Activated naive CD4-positive, alpha-beta T cell treated with Interleukin-2 at 50 U/mL for 16 hours (primary cell): Measurements from ENCODE around the gene ANKRD55.

Experiments
- DNase-seq: peaks from one replicate; pipeline ENCODE4 v3.0.0-alpha.2; 2020

Gene ANKRD55

GRCh38 chr5:56072863-56073766 lies 160.0 kb downstream of the ANKRD55 start:
- DNase-seq: no peak

DNA sequence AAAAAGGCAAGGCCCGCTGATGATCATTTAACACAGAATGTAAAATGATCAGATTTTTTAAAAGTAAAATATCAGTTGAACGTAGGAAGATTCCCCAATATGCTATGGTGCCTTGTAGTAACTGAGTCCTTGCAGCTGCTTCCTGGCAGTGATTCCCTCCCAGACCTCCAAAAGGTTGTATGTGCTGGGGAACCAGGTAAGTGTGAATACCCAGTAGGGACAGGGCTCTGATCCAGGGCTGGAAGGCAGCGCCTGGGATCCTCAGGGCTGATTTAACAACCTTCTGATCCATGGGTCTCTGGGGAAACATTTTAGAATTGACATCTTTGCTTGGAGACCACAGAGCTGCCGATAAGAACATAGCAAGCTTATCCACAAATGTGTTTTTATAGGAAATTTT lies 161.7 kb downstream of the ANKRD55 start:
- DNase-seq: no peak

DNA sequence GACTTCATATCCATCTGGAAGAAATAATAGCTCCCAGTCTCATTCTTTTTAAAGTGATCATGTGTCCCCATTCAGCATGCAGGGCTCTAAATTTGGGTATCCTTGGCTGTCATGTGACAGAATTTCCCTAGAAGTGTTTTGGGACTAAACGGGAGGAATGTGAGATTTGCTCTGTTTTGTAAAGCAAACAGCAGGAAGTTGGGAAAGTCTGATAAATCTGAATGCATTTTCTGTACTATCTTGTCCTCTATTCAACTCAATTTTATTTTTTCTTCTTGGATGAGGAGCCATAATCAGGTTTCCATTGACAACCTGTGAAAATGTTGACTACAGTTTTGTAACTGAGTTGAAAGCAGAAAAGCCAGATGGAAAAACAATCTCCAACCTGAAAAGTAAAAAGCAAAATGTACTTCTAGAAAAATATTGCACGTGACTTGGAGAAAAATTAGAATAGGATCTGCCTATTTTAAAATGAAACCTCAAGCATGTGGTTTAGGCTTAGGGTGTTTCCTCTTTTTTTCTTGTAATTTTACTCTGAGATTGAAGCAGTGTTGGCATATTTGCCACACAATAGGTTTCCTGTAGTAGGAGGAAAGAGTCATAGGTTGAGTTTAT lies 162.2 kb downstream of the ANKRD55 start:
- no peak for DNase-seq

- DNase-seq: no peak
These were observed 163.4 kb downstream of the ANKRD55 start for GRCh38 chr5:56069652-56070226.

DNA sequence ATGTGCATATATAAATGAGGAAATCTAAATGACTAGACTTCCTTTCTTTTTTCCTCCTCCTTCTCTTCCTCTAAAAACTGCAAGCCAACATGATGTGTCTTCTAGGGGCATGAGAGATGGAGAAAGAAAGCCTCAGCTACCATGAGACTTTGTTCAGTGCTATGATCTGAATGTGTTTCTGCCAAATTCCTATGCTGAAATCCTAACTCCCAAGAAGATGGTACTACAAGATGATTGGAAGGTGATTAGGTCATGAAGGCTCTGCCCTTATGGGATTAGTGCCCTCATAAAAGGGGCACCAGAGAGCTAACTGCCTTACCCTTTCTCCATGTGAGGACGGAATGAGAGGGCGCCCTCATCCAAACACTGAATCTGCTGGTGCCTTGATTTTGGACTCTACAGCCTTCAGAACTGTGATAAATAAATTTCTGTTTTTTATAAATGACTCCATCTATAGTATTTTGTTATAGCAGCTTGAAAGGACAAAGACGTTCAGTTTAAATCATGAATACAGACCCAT lies 166.1 kb downstream of the ANKRD55 start:
- DNase-seq: no peak

DNA sequence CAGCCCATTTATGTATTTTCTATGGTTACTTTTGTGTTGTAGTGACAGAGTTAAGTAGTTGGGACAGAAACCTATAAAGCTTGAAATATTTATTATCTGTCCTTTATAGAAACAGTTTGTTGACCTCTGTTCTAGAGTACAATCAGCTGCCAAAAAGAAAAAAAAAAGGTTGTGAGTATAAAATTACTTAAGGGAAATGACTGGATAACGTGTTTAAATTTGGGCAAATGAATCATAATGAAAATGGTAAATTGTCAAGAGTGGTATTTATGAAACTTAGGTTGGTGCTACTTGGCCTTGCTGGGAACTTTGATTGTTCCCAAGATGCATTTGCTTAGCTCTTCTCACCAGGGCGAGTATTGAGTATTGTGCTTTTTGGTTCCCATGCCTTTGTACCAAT lies 168.1 kb downstream of the ANKRD55 start:
- no peak for DNase-seq

GRCh38 chr5:56060276-56061110 lies 172.6 kb downstream of the ANKRD55 start:
- DNase-seq: peak; percentile 9

DNA sequence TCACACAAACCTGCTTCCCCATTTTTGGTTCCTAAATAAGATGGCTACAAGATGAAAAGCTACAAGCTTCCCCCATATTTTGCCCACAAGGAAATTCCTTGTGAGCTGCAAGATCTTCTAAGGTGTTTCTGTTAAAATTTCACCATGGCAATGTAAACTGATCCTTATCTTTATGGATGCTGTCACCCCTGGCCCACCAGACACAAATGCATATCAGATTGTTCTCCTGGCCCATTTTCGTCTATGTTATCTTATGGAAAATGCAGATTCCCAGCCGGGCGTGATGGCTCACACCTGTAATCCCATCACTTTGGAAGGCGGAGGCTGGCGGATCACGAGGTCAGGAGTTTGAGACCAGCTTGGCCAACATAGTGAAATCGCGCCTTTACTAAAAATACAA lies 173.3 kb downstream of the ANKRD55 start:
- no peak for DNase-seq

GRCh38 chr5:56056875-56057274 lies 176.3 kb downstream of the ANKRD55 start:
- no peak for DNase-seq

DNA sequence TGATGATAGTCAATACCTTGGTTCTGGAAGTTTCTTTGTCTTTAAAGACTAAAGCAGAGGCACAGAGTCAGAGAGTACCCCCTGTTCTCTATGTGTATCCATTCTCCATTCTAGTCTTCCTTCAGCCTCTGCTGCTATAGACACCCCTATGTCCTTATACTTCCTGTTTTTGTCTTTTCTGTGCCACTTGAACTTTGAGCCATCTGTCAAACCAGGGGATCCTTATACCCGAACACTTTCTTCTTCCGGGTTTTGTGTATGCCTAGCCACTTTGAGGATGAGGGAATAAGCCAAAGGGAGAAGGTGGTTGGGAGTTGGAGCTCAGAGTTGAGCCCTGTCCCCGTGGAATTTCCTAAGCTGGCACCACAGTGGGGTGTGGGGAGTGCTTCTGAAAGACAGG lies 177.3 kb downstream of the ANKRD55 start:
- no peak for DNase-seq

- DNase-seq: no peak
These were observed 177.8 kb downstream of the ANKRD55 start for GRCh38 chr5:56055287-56055686.

DNA sequence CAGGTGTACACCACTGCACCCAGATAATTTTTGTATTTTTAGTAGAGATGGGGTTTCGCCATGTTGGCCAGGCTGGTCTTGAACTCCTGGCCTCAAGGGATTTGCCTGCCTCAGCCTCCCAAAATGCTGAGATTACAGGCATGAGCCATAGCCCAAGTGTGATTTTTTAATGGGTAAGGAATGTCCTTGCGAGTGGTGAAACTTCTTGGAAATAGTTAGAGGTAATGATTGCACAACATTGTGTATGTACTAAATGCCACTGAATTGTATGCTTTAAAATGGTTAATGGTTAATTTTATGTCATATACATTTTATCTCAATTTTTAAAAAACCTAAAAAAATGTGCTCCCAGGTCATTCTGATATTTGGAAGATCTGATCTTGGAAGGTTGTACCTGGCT lies 178.5 kb downstream of the ANKRD55 start:
- no peak for DNase-seq

GRCh38 chr5:56053363-56053762 lies 179.8 kb downstream of the ANKRD55 start:
- DNase-seq: no peak

- DNase-seq: no peak
These were observed 180.4 kb downstream of the ANKRD55 start for GRCh38 chr5:56052735-56053134.

DNA sequence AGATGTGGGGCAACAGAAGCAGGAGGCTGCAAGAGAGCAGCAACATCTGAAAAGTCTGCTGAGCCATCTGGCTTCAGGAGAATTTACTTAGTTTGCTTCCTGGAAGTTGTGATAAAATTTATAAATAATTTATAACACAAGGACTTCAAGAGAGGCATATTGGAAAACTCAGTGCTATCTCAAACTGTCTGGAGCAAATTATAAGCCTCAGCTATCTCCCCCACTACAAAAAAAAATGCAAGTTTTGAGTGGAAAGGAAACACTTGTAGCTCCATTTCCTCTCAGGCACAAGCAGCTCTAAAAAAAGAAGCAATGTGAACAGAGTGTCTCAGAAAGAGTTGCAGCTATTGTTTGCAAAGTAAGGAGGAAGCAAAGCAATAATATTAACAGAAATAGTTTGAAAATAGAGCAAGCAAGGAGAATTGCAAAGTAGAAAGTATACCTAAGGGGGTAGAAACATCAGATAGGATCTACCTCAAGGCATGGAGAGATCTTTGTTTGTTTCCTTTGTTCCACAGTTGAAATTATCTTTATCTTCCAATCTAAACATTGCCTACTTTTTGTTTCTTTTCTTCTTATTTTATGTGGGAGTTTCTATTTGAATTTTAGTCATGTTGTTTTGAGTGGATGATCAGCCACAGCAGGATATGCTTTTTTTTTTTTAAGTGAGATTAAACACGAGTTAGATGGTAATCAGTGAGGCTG lies 182.4 kb downstream of the ANKRD55 start:
- no peak for DNase-seq
